ENCODE measurements around the gene IFT52.
"Not testable (repeated sequence)": the region's sequence is repeated elsewhere in the genome, so short reads cannot be mapped to it uniquely, and the experiment has no call there.

Gene IFT52

DNA sequence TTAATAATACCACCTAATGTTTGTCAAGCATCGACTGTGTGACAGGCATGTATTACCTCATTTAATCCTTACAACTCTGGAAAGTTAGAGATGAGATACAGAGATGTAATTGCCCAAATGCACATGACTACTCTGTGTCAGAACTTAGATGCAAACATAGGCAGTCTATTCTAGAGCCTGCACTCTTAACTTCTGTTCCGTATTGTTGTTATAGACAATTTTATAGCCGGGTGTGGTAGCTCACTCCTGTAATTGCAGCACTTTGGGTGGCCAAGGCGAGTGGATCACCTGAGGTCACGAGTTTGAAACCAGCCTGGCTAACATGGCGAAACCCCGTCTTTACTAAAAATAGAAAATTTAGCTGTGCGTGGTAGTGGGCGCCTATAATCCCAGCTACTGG, 15.0 kb downstream of the IFT52 start:
- intact Hi-C loops (cut with DNase I), result no loop called here
- DNase-seq, result no peak

DNA sequence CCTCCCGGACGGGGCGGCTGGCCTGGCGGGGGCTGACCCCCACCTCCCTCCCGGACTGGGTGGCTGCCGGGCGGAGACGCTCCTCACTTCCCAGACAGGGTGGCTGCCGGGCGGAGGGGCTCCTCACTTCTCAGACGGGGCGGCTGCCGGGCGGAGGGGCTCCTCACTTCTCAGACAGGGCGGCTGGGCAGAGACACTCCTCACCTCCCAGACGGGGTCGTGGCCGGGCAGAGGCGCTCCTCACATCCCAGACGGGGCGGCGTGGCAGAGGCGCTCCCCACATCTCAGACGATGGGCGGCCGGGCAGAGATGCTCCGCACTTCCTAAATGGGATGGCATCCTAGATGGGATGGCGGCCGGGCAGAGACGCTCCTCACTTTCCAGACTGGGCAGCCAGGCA, 16.5 kb downstream of the IFT52 start:
- DNase-seq; intact Hi-C loops (cut with DNase I): not testable (repeated sequence)

DNA sequence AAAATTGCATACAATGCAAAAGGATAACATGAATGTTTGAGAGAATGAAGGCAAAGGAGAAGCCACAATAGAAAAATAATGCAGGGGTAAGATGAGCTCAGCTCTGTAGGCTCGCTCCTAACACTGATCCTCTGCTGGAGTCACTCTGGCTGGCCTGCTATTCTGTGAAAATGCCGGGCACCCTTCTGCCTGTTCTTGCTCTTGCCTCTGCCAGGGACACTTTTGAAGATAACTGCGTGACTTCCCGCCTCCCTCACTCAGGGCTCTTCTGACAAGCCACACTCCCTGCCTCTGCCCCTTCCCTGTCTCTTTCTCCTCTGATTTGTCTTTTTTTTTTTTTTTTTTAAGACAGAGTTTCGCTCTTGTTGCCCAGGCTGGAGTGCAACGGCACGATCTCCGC, 40.9 kb downstream of the IFT52 start:
- no peak for DNase-seq
- intact Hi-C loops (cut with DNase I), result no loop called here

DNA sequence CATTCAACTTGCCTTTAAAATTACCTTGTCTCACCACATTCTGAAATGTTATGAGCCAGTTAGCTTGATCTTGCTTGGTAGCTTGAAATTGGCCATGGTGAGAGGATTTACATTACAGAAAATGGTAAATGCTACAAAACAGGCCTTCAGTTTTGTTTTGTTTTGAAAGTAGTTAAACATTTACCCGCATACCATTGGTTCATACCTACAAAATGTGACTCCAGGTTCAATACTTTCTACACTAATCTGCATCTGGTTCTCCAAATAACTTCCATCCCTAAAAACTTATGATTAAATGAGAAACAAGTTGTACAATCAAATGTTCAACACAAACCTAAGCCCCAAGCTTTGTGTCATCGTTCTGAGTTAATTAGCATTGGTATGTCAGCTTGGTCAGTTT, 45.7 kb downstream of the IFT52 start:
- no peak for DNase-seq
- intact Hi-C loops (cut with DNase I), result no loop called here

DNA sequence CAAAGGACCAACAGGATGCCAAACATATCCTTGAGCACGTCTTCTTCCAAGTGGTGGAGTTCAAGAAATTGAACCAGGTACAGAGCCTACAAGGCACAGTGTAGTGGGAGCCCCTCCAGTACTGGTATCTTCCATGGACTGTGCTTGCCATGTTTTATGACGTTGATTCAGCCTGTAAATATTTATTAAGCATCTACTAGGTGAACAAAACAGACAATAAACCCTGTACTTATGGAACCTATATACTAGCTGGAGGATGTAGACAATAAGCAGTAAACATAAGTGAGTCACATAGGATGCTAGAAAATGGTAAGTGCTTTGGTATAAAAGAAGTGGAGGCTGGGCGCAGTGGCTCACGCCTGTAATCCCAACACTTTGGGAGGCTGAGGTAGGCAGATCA, 51.8 kb downstream of the IFT52 start:
- intact Hi-C loops (cut with DNase I), result no loop called here
- DNase-seq, result no peak

DNA sequence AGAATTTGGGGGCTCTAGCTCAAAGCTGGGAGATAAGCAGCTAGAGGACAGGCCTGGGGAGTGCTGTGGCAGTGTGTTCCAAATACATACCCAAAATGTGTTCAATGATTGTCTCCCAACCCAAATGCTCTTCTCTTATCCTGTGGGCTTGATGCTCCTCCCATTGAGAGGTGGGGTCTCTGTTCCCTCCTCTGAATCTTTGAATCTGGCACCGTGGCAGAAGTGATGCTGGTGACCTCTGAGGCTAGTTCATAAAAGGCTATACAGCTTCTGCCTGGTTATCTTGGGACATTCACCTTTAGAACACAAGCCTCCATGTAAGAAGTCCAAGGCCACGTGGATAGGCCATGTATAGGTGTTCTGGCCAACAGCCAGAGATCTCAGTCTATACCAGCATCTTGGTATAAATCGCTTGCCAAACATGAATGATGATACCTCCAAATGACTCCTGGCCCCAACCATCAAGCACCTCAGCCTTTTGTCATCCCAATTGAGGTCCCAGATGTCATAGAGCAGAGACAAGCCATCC, 60.3 kb downstream of the IFT52 start:
- peak in 2 of 42 donors; percentile 7 to 10 for DNase-seq
- intact Hi-C loops (cut with DNase I), result no loop called here

DNA sequence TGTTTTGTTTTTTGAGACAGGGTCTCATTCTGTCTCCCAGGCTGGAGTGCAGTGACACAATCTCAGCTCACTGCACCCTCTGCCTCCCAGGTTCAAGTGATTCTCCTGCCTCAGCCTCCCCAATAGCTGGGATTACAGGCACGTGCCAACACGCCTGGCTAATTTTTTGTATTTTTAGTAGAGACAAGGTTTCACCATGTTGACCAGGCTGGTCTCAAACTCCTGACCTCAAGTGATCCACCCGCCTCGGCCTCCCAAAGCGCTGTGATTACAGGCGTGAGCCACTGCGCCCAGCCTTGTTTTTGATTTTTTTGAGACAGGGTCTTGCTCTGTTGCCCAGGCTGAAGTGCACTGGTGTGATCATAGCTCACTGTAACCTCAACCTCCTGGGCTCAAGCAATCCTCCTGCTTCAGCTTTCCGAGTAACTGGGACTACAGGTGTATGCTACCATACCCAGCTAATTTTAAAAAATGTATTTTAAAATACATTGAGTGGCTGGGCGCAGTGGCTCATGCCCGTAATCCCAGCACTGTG, 61.0 kb downstream of the IFT52 start:
- intact Hi-C loops (cut with DNase I), result not testable (repeated sequence)
- DNase-seq, result peak in 1 of 42 donors; percentile 11

DNA sequence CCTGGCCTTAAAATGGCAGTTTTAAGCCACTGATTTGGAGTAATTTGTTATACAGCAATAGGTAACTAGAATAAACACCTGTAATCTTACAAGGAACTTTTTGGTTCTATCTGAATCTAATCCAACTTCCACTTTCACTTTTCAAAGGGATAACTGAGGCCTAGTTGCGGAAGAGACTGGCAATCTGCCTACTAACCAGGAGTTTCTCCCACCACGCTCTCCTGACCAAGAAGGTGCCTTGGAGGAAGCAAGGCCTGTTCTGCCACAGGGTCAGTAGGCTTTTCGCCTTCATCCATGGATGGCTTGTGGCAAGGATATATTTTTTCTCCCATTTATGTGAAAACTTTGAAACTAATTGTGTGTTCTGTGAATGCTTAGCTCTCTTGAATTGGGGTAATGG, 63.2 kb downstream of the IFT52 start:
- intact Hi-C loops (cut with DNase I), result no loop called here
- DNase-seq, result peak in 1 of 42 donors; percentile 13

DNA sequence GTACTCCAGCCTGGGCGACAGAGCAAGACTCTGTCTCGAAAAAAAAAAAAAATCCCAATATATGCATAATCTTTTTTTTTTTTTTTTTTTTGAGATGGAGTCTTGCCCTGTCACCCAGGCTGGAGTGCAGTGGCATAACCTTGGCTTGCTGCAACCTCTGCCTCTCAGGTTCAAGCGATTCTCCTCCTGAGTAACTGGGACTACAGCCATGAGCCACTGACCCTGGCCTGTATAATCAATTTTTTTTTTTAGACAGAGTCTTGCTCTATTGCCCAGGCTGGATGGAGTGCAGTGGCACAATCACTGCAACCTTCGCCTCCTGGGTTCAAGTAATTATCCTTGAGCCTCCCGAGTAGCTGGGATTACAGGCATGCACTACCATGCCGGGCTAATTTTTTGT, 64.4 kb downstream of the IFT52 start:
- intact Hi-C loops (cut with DNase I), result not testable (repeated sequence)

DNA sequence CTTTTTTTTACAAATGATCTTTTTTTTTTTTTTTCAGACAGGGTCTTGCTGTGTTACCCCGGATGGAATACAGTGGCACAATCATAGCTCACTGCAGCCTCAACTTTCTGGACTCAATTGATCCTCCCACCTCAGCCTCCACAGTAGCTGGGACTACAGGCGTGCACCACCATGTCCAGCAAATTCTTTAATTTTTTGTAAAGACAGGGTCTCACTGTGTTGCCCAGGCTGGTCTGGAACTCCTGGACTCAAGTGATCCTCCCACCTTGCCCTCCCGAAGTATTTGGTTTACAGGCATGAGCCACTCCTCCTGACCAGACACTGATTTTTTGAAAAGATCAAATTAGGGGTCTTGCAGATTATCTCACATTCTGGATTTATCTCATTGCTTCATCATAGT, 65.2 kb downstream of the IFT52 start:
- intact Hi-C loops (cut with DNase I), result no loop called here
- peak in 1 of 42 donors; percentile 21 for DNase-seq

More for the DNA sequence above, 64.4 kb downstream of the IFT52 start:
- DNase-seq, result peak in 1 of 42 donors; percentile 34

DNA sequence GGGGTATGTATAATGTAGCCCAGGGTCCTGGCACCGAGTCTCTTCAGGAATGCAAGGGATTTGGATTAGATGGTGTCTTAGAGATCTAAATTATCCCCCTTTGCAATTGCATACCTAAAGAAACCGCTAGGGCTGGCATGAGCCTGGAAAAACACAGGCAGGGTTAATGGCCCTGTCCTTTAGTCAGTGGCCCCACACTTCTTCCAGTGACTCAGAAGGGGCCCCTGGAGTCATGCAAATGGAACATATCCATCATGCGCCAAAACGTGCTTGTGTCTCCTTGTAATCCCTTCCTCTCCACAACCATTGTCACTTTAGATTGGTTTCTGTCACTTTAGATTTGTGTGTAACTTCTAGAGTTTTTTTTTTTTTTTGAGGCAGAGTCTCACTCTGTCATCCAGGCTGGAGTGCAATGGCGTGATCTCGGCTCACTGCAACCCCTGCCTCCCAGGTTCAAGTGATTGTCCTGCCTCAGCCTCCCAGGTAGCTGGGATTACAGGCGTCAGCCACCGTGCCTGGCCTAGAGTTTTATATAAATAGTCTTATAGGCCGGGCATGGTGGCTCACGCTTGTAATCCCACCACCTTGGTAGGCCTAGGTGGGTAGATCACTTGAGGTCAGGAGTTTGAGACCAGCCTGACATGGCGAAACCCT, 67.5 kb downstream of the IFT52 start:
- intact Hi-C loops (cut with DNase I), result no loop called here
- peak in 1 of 42 donors; percentile 18 for DNase-seq

DNA sequence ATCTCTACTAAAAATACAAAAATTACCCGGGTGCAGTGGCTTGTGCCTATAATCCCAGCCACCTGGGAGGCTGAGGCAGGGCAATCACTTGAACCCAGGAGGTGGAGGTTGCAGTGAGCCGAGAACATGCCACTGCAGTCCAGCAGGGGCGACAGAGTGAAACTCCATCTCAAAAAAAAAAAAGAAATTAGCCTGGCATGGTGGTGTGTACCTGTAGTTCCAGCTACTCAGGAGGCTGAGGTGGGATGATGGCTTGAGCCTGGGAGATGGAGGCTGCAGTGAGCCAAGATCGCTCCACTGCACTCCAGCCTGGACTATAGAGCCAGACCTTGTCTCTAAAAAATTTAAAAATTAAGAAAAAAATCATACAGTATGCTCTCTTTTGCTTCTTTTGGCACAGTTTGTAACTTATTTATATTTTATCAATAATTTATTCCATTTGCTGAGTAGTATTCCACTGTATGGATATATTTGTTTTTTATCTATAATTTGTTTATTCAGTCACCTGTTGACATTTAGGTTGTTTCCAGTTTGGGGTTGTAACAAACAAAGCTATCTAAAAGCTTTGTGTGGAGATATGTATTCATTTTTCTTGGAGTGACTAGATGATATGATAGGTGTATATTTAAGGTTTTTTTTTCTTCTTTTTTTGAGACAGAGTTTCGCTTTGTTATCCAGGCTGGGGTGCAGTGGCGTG, 68.1 kb downstream of the IFT52 start:
- no peak for DNase-seq
- intact Hi-C loops (cut with DNase I), result no loop called here

DNA sequence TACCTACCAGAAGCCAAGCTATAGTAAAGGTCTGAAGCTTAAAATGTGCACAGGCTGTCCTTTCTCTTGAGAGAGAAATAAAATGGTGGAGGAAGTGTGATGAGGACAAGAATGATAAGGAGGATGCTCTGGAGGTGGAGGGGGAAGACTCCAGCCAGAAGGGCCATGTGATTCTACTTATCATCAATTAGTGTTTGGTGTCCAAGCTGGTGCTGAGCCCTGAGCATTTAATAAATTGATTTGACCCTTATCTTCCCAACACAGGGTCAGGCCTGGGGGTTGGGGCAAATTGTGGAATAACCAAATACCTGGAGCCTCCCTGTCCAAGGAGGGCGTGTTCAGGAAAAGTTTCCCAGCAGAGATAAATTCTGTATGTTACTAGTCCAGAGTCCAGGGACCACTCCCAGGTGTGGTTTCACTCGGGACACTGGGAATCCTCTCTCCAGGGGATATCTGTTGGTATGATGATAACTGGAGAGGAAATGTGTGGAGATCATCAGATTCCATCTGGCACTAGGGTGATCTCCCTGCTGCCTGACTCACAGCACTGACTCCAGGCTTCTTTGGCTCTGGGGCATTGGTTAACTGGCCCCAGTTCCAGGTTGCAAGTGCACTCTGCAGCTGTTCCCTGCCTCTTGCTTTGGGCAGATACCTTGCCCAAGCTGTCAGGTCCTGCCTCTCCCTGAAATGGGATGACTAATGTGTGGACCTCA, 72.4 kb downstream of the IFT52 start:
- intact Hi-C loops (cut with DNase I), result no loop called here
- no peak for DNase-seq

DNA sequence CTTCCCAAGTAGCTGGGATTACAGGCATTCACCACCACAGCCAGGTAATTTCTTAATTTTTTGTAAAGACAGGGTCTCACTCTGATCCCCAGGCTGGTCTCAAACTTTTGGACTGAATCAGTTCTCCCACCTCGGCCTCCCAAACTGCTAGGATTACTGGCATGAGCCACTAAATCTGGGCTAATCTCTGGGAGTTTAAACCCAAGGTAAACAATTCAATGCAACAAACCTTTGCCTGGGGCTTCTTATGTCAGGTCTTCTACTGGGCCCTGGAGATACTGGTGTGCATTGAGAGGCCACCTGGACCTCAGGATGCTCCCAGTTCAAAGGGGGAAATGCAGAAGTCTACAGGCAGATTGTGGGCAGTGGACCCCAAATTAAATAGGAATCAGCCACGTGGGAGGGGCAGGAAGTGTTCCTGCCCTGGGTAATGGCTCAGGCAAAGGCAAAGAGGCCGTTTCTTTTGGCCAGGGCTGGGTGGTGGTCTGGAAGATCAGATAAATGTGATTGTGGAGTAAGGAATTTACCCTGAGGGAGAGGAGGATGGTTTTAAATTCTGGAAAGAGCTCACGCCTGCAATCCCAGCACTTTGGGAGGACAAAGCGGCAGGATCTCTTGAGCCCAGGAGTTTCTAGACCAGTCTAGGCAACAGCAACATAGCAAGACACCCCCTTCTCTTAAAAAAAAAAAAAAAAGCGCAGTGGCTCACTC, 74.9 kb downstream of the IFT52 start:
- no peak for DNase-seq
- intact Hi-C loops (cut with DNase I), result no loop called here

DNA sequence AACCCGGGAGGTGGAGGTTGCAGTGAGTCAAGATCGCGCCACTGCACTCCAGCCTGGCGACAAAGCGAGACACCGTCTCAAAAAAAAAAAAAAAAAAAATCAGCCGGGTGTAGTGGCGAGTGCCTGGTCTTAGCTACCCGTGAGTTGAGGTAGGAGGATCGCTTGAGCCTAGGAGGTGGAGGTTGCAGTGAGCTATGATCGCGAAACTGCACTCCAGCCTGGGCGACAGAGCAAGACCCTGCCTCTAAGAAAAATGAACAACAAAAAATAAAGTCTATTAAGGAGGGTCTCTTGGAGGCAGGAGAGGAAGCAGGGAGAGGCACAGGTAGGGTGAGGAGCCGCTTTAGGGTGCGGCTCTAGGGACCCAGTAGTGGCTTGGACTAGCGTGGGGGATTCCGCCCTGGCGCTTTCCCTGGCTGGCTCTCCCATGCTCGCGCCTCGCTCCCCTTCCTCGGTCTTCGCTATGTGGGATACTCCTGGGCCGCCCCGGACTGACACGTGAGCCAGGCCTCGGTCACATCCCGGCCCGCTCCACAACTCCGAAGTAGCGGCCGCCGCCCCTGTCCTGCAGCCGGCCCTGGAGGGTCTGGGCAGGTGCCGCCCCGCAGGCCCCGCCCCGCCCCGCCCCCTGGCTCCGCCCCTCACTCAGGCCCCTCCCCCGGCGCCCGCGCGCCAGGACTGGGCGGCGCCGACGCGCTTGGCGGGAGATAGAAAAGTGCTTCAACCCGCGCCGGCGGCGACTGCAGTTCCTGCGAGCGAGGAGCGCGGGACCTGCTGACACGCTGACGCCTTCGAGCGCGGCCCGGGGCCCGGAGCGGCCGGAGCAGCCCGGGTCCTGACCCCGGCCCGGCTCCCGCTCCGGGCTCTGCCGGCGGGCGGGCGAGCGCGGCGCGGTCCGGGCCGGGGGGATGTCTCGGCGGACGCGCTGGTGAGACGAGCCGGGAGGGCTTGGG, 75.9 kb downstream of the IFT52 start, which contains the start of gene MYBL2:
Gene MYBL2 (plus strand): TSS at position 739 of the 953 bp plus-strand sequence. CDS start 170 bp downstream, at position 909.
- DNase-seq, result peak in 33 of 42 donors; percentile 15 to 64 (median 34)
- intact Hi-C loops (cut with DNase I), result no loop called here

DNA sequence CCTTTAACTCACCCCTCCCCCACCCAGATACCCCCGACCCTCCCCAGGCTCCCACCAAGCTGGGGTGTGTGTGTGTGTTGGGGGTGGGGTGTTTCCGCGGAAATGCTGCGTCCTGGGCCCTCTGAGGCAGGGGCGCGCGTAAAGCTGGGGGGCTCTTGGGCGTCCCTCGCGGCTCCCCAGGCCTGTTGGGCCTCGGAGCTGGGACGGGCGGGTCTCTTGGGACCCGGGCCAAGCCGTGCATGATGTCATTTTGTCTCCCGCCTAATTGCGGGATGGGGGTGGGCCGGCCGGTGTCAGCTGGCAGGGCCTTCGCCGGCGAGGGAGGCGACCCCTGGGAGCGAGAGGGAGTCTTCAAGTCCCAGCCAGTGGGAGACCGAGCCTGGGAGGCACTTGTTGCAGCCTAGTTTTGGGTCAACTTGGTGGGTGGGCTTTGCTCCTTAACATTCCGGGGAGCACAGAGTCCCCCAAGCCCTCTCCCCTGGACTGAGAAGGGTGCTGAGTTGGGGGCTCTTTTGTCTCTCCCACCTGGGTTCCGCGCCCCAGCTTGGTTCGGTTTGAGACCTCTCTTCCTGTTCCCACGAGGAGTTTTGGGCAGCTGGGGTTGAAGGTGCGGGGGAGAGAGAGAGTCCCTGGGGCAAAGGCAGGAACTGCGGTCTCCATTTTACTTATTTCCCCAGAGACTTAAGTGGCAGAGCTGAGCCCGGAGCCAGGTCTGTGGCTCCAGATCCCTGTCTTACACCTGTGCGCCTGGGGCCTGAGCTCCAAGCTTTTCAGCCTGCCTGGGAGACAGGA, 76.8 kb downstream of the IFT52 start:
- DNase-seq, result no peak
- intact Hi-C loops (cut with DNase I), result no loop called here

DNA sequence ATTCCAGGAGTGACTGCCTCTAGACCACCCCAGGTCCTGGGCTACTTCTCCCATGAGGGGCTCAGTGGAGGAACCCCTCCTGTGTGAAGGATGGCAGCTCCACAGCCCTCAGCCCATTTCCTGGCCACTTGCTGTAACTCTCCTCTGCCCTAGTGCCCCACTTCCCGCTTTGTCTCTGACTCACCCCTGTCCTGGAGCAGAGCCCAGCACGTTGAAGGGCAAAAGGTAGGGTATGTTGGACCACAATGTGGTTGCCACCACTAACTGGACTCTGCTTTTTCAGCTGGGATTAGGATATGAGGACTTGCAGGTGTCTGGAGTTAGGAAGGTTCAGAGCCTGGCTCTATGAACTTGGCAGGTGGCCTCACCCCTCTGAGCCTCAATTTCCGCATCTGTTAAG, 78.6 kb downstream of the IFT52 start:
- DNase-seq, result no peak
- intact Hi-C loops (cut with DNase I), result no loop called here
